Renal cortical epithelial cell (primary cell): ENCODE data around the gene IBSP. TPM values are rescaled to one million over a fixed set of nuclear protein-coding genes. Genes with fewer than 3 reads are reported as not detected.

Experiments
- DNase-seq: peaks from one replicate; pipeline ENCODE4 v3.0.0-alpha.2; 2011; ENCODE audit warnings: low read depth
- total RNA-seq: library from RNA; depleted of rRNA; stranded (reverse); fragments of >200 nt; gene quantifications from 2 replicates; pipeline ENCODE4 v1.2.3, GENCODE V29; 2014

Gene IBSP, protein sequence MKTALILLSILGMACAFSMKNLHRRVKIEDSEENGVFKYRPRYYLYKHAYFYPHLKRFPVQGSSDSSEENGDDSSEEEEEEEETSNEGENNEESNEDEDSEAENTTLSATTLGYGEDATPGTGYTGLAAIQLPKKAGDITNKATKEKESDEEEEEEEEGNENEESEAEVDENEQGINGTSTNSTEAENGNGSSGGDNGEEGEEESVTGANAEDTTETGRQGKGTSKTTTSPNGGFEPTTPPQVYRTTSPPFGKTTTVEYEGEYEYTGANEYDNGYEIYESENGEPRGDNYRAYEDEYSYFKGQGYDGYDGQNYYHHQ
- not detected in 2 replicates for total RNA-seq

DNA sequence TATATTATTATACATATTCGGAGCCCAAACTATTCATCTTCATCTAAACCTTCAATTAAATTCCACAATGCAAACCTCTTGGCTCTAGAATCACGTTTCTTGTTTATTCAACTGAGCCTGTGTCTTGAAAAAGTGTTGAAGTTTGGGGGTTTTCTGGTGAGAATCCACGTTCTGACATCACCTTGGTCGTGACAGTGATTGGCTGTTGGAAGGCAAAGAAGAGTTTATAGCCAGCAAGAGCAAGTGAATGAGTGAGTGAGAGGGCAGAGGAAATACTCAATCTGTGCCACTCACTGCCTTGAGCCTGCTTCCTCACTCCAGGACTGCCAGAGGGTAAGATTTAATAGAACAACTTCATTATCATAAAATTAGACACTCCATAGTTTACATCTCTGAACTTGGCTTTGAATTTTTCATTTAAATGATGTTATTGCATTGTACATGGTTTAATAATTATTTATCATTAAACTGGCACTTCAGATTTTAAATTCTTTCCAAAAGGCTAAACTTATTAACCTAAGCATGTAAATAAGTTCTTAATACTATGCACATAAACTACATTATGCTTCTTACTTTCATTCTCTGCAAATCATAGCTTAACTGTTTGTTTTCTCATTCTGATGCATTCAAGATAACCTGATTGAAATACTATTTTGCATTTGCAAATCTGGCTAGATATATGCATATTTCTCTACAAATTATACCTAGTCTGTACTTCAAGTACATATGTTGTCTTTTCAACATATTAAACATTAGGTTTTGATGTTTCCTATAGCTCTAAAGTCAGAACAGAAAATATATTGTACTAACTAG is at the start of gene IBSP:
Gene IBSP, plus strand, starts transcription at position 254 of the 813 bp plus-strand sequence. CDS start 2,808 bp downstream, outside the sequence.
- DNase-seq = peak; percentile 23

DNA sequence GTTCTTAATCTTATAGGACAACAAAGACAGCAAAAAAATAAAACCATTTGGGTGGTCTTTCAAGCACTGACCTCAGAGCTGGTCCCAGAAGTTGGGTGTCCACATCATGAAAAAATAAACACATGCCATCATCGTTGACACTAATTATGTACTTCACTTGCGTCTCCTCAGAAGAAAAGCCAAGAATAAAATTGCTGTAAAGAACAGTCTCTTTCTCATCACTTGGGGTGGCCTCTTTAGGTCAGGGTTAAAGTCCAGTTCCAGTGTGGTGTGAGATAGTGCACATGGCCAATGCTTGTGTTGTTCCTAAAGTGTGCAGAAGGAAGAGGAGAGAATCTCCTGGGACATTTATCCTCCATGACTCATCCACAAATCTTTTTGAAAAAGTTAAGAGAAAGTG is 49.5 kb upstream of the IBSP start:
- DNase-seq = no peak

DNA sequence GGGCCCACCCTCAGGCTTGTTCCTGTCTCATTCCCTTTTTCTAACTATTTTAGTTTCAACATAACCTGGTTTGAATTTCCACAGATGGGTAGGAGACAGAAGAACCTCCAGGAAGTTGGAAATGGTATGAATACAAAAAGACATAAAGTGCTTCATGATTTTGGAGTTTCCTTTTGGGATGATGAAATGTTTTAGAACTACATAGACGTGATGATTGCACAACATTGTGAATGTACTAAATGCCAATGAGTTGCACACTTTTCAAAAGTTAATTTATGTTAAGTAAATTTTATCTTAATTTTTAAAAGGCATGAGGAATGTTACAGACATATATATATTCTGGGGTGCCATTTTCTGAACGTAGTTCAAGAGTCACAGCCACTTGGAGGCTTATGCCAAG is 41.1 kb upstream of the IBSP start:
- peak; percentile 2 for DNase-seq

DNA sequence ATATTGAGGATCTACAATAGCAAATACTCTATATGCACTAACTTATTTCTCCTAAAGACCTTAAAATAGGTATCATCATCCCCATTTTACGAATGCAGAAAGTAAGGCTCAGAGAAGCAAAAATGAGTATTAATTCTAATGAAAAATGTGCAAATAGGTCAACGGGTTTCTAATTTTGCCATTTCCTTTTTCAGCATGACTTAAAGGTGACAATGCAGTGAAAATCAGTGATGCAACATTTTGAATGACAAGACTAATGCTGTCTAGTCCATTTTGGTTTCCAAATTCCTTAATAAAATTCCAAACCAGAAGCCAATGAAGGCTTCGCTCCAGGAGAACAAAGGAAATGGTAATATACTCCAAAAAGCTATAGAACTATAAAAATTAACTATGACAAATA is 37.0 kb upstream of the IBSP start:
- DNase-seq = no peak

DNA sequence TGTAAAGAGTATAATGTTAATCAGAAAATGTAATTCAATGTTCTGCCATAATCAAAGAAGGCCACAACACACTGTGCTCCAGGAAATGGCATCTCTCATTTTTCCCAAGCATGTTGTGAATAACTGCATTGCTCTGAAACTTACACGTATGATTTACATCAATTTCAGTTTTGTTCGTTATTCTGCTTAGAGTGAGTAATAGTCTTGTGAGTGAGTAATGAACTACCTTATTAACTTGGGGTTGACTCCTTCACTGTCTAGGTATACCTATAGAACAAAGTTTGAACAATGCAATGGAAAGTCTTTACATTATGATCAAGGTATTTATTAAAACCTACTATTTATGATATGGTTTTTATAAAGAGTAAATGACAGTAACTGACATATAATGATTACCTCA is 17.8 kb upstream of the IBSP start:
- DNase-seq = no peak

DNA sequence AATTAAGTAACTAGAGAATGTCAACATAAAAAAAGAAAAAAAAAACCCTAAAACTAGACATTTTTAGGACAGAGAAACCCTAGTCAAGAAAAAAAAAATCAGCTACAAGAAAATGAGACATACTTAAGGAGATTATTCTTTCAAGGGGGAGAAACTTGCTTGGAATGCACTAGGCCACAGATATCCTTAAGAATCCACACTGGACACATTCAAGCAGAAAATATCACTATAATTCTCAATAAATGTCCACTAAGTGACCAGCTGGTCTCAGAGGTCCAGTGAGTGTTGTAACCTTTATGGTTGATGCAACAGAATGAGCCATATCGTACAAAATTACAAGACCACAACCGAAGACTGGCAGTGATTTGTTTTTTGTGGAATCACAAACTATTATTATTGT is 15.6 kb upstream of the IBSP start:
- DNase-seq = no peak

DNA sequence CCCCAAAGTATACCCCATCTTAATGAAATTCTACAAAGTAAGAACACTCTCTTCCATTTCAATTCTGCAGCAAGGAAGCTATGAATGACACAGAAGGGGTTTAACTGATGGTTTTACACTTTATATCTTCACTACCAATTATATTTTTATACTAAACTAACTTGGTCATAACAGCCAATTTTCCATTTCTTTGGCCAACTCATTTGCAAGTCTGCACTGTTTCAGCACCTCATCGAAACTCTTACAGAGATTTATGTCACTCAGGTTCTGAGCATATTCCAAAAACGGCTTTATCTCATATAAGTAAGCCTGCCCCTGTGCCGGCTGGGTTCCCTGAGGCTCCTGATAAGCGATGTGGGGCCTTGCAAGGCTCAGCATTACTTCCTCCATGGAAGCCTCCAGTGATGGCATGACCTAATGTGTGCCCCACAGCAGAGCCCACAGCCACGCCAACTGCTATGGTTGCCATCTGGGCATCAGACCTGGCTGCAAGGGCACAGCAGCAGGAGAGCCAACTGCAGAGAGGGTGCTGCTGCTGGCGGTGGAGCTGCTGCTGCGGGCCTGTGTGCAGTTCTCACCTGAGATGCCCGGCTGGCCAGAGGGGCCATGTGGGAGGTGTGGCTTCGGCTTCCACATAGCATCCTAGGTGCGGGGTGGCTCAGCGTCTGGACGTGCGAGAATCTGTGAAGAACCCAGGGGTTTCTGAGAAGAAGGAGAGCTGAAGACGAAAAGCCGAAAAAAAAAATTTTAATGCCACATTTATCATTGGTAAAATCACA is 13.4 kb upstream of the IBSP start:
- no peak for DNase-seq

DNA sequence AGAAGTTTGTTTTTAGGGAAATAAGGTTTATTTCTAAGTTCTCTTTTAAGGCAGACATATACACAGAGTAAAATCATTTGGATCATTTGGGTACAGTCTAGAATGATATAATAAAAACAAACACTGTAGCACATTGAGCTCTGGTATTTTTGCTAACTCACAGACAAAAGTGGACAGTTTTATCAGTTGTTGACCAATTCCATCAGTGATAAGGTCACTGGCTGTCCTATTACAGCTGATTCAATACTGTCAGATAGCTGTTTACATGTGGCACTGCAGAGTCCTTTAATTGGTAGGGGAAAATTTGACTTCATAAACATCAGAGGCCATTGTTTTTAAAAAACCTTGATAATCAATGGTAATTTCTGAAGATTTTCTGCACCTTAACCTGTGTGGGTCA is 3.5 kb downstream of the IBSP start:
- no peak for DNase-seq

DNA sequence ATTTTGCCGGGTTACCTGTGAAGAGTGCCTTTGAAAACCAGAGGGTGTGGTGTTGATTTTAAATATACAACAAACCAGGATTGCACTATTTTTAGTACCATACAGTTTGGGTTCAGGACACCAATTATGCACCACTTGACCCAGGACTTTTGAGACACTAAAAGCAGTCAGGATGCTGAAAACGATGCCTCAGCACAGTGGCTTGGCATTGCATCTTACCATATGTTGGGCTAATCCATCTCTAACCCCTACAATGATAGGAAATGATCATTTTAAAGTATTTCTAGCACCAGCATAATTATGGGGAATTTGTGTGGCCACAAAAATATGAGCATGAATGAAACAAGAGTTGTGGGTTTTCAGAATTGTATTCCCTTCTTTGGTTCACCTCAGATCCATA is 4.1 kb downstream of the IBSP start:
- no peak for DNase-seq

DNA sequence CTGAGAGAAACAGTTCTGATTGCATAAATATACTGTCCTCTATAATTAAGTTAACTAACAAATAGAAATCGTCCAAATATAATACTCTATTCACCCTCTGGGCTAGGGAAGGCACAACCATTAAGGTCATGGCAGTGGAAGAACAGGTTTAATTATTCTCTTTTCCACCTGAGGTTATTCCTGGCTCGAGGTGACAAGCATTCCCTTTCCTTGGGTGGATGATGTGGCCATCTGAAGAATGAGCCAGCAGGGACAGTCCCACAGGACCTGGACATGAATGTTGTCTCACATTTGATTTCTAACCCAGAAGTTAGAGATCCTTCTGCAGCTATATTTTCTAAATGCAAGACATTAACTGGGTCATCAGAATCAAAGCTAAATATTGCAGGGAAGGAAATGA is 5.5 kb downstream of the IBSP start:
- no peak for DNase-seq

DNA sequence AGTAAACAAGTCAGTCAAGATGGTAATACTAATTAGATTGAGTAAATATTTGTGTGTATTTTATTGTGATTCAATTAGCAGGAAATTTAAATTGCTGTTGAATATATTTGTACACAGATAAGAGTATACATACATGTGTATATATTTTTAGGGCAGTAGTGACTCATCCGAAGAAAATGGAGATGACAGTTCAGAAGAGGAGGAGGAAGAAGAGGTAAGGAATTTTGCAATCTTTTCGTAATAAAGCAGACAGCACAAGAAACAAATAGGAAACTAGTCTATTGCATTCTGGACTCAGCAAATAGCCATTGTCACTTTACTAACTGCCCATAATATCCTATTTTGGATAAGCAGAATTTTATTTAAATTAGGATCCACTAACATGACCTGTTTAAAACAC is 6.6 kb downstream of the IBSP start:
- no peak for DNase-seq

DNA sequence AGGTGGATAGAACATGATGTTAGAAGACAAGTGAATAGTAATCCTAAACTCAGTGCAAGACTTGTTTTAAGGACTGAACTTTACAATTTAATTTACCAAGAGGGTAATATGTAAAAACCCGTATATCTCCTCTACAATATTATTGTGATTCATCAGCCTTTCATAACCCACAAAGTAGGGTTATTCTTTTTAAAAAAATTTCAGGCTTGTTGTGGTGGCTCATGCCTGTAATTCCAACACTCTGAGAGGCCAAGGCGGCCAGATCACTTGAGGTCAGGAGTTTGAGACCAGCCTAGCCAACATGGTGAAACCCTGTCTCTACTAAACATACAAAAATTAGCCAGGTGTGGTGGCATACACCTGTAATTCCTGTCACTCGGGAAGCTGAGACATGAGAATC is 7.2 kb downstream of the IBSP start:
- DNase-seq = no peak

DNA sequence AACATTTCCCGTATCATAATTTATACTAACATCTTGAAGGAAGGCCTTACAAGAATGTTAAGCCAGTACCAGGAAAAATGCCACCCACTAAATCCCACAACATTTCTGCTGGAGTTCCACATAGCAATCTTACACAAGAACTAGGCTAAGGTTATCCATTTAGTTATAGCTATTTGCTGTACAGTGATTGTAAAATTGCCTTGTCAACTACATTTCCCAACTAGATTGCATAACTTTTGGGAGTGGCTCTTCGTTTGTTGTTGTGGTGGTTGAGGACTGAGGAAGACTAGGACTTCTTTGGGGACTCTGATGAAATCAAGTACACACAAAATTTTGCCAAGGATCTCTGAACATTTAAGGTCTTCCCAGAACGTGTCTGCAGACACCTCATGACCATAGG is 8.0 kb downstream of the IBSP start:
- peak; percentile 86 for DNase-seq

DNA sequence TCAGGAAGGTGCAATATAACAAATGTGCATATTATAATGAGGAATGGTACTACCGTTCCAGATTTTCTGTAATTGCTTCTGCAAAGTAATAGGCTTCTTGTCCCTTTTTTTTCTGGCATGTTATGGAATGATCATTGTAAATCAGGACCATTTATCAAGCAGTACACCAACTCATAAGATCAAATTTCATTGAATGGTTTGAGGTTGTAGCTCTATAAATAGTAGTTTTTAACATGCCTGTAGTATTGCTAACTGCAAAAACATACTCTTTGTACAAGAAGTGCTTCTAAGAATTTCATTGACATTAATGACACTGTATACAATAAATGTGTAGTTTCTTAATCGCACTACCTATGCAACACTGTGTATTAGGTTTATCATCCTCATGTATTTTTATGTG is 12.6 kb downstream of the IBSP start:
- DNase-seq = no peak

DNA sequence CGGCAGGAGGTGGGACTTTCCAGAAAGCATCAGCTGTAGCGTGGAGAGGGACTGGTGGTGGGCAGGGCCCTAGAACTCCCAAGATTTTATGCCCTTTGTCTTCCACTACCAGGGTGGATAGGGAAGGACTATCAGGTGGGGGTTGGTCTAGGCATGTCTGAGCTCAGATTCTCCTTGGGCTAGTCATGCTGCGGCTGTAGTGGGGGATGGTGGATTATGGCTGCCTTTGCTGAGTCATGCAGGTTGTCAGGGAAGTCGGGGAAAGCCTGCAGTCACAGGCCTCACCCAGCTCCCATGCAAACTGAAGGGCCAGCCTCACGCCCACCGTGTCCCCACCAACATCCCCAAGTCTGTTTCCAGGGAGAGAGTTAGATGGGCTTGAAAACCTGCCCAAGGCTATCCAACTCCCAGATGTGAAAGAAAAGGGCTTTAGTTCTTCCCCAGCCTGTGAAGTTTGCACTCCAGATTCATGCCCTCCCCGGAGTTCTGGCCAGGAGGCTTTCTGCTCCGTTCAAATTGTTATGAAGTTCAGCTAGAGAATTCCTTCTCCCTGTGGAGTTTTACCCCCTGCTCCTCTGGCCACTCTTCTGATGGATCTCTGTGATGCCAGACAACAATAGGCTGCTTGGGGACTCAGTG is 20.0 kb downstream of the IBSP start:
- peak; percentile 92 for DNase-seq

DNA sequence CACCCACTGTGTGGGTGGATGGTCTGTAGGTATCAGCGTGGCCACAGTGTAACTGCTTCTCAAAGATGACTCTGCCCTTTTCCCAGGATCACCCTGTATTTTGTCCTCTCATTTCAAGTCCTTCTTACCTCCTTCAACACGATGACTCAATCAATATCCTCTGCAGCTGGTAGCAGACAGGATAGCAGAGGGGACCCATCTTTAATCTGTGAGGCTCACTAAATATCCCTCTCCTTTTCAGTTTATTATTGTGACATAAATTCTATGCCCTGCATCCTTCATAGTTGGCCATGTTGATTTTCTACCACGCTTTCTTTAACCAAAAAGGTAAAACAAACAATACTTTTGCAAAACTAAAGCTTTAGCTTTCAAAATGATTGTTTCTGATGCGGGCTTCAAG is 23.8 kb downstream of the IBSP start:
- DNase-seq = no peak

DNA sequence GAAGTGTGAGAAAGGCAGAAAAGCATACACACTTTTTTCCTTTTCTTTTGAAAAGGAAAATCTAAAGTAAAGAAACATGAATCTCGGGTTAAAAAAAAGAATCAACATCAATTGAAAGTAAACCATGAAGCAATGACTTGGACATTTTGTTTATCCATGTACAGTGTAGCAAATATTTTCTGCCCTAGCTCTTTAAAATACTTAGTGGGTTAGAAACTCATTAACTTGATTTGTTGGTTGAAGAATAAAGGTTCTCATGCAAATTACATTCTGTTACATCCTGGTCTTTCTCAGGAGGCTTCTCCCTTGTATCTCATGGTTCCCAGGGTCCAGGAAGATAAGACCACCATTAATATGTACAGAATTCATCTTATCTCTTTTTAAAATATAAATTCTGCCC is 24.4 kb downstream of the IBSP start:
- DNase-seq = peak; percentile 57

DNA sequence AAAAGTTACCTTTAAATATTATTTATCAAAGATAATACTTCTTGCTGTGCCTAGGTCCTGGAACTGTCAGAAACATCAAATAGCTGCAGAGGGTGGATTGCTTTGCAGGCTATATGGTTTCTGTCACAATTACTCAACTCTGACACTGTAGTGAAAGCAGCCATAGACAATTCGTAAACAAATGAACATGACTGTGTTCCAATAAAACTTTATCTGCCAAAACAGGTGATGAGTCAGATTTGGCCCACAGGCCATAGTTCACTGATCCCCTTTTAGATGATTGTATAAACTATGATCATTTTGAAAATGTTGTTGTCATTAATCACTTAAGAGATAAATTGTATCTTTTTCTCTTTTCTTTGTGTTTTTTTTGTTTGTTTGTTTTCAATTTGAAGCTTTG is 25.0 kb downstream of the IBSP start:
- no peak for DNase-seq

DNA sequence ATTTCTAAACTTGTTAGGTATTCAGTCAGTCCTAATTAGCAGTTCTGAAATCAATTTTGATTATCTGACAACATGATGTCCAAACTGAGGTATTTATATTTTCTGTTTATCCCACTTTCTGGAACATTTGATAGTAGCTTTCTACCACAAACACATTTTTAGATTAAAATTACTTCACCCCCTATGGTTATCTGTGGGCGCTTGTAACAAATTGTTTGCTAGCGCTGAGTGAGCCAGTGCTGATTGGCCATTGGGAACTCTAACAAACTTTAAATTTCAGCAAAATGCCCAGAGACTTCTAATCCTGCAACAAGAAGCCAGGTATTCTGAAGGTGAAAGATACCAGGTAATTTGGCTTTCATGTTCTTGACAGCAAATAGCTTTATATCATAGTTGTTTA is 33.3 kb downstream of the IBSP start, which contains the start of gene MEPE:
Gene MEPE, plus strand, starts transcription at position 301 of the 400 bp plus-strand sequence. CDS start 1,746 bp downstream, outside the sequence.
- no peak for DNase-seq

DNA sequence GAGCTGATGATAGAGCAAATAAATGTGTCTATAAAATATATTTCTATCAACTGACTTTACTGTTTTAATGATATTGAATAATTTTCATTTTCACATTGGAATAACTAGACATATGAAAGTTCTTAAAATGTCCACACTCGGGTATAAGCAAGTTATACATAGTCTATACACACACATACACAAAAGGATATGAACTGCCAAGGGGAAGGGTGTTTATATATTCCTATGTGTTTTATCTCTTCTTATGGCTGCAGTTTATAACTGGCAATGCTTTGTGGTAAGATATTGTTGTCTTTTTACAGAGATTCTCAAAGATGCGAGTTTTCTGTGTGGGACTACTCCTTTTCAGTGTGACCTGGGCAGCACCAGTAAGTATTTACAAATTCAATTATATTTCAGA is 35.0 kb downstream of the IBSP start:
- DNase-seq = no peak

DNA sequence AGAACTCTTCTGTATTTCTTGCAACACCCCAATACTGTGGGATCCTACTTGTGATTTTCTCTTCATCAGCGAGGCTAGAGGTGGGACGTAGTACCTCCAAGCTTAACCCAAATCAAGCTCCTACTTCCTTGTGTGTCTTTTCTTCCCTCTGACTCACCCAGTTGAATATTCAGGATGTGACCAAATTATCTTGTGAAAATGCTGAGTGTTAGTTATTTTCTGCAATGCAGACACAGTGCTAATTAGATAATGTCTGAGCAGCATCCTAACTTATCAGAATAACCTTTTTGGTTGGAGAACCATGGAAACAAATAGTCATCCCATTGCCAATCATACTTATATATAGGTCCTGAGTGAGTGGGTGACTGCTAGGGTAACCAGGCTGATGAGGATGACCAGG is 35.8 kb downstream of the IBSP start:
- DNase-seq = no peak

DNA sequence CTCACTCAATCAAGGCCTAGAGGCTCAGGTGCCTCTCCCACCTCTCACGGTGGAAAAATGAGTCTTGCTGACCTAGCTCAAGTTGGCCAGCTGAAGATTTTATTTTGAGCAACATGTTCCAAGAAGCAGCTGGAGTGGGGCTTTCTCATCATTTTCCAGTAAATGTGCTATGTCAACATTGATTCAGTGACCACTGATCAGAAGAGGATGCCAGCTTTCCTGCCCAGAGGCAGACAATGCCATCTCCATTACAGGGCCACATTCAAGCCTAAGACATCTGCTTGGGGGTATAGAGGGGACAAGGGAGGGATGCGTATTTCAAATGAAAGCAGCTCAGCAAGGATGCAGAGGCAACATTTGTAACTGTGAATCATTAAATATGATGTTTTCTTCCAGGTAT is 36.4 kb downstream of the IBSP start:
- DNase-seq = no peak
